ENCODE data around the gene WDFY4. TPM values are rescaled to one million over a fixed set of nuclear protein-coding genes. Genes with fewer than 3 reads are reported as not detected.

WDFY4 gene
- total and polyA plus RNA-seq, 4 donors = 0.57 to 7.1 (median 2.0) TPM

- DNase-seq (ENCODE audit: low spot score) = no peak
- WGBS = 80% methylated on average over 2 of the region's 2 CpGs
- Histone ChIP-seq H3K36me3 (ENCODE audit: control insufficient read depth in 4 of 4, insufficient read depth in 3 of 4, low read depth in 1 of 4, low read length in 3 of 4) (no peaks in the 10 kb centered on the region), H3K9ac (ENCODE audit: low read depth in 1 of 2, low read length in 2 of 2) (no peak overlapping the region), H3K27ac (ENCODE audit: low read depth in 1 of 2, low read length in 2 of 2) (no peak overlapping the region), H3K4me3 (ENCODE audit: low read depth in 1 of 3, low read length in 3 of 3) (no peak overlapping the region), H3K4me1 (ENCODE audit: control insufficient read depth in 4 of 4, insufficient read depth in 4 of 4, low read length in 3 of 4) (no peaks in the 10 kb centered on the region), H3K9me3 (ENCODE audit: control insufficient read depth in 4 of 4, low read length in 3 of 4) (peaks cover 0 to 2% (median 0%) of the 10 kb centered on the region in 4 donors), H3K27me3 (ENCODE audit: control insufficient read depth in 4 of 4, insufficient read depth in 4 of 4, low read length in 3 of 4) (no peaks in the 10 kb centered on the region)
- TF ChIP-seq ATF3 (IDR thresholded peaks at IDR 0.05) = no peak
- TF ChIP-seq JUND (IDR thresholded peaks at IDR 0.05) = no peak
Measured at GRCh38 chr10:48740988-48741387, 56.3 kb downstream of the WDFY4 start.

- 86% methylated on average over 18 of the region's 18 CpGs for WGBS
- TF ChIP-seq, protein P1, sequence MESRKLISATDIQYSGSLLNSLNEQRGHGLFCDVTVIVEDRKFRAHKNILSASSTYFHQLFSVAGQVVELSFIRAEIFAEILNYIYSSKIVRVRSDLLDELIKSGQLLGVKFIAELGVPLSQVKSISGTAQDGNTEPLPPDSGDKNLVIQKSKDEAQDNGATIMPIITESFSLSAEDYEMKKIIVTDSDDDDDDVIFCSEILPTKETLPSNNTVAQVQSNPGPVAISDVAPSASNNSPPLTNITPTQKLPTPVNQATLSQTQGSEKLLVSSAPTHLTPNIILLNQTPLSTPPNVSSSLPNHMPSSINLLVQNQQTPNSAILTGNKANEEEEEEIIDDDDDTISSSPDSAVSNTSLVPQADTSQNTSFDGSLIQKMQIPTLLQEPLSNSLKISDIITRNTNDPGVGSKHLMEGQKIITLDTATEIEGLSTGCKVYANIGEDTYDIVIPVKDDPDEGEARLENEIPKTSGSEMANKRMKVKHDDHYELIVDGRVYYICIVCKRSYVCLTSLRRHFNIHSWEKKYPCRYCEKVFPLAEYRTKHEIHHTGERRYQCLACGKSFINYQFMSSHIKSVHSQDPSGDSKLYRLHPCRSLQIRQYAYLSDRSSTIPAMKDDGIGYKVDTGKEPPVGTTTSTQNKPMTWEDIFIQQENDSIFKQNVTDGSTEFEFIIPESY (IDR thresholded peaks at IDR 0.05) = no peak
- no peak for TF ChIP-seq GABPA (IDR thresholded peaks at IDR 0.05 in 1 of 2, conservative IDR thresholded peaks at IDR 0.05 in 1 of 2)
- no peak for TF ChIP-seq FOXA1 (IDR thresholded peaks at IDR 0.05)
- no peak for TF ChIP-seq RAD21 (IDR thresholded peaks at IDR 0.05)
- no peak for TF ChIP-seq ATF3 (IDR thresholded peaks at IDR 0.05)
- no peak for TF ChIP-seq EGR1 (IDR thresholded peaks at IDR 0.05; ENCODE audit: low read depth in 2 of 2)
- no peak for TF ChIP-seq TAF1 (conservative IDR thresholded peaks at IDR 0.05)
- TF ChIP-seq REST (IDR thresholded peaks at IDR 0.05) = no peak
- TF ChIP-seq, protein P2, sequence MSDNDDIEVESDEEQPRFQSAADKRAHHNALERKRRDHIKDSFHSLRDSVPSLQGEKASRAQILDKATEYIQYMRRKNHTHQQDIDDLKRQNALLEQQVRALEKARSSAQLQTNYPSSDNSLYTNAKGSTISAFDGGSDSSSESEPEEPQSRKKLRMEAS (IDR thresholded peaks at IDR 0.05) = no peak
- TF ChIP-seq FOXA2 (IDR thresholded peaks at IDR 0.05) = no peak
- no peaks in the 10 kb centered on the region for H3K36me3 ChIP-seq (ENCODE audit: control insufficient read depth in 4 of 4, insufficient read depth in 3 of 4, low read depth in 1 of 4, low read length in 3 of 4)
- H3K27ac ChIP-seq (ENCODE audit: low read depth in 1 of 2, low read length in 2 of 2) = no peak overlapping the region
- H3K9me3 ChIP-seq (ENCODE audit: control insufficient read depth in 4 of 4, low read length in 3 of 4) = no peaks in the 10 kb centered on the region
- H3K9ac ChIP-seq (ENCODE audit: low read depth in 1 of 2, low read length in 2 of 2) = no peak overlapping the region
- no peaks in the 10 kb centered on the region for H3K4me1 ChIP-seq (ENCODE audit: control insufficient read depth in 4 of 4, insufficient read depth in 4 of 4, low read length in 3 of 4)
- H3K27me3 ChIP-seq (ENCODE audit: control insufficient read depth in 4 of 4, insufficient read depth in 4 of 4, low read length in 3 of 4) = no peaks in the 10 kb centered on the region
- H3K4me3 ChIP-seq (ENCODE audit: low read depth in 1 of 3, low read length in 3 of 3) = no peak overlapping the region
- DNase-seq (ENCODE audit: low spot score) = no peak
Measured at GRCh38 chr10:48742891-48743860, 58.5 kb downstream of the WDFY4 start.

Measured in liver (tissue), 9 donors.